Measurements from ENCODE around the gene BLTP3B.
A peak's percentile ranks its signal among the peaks of the same experiment; 100 is the strongest.

DNA sequence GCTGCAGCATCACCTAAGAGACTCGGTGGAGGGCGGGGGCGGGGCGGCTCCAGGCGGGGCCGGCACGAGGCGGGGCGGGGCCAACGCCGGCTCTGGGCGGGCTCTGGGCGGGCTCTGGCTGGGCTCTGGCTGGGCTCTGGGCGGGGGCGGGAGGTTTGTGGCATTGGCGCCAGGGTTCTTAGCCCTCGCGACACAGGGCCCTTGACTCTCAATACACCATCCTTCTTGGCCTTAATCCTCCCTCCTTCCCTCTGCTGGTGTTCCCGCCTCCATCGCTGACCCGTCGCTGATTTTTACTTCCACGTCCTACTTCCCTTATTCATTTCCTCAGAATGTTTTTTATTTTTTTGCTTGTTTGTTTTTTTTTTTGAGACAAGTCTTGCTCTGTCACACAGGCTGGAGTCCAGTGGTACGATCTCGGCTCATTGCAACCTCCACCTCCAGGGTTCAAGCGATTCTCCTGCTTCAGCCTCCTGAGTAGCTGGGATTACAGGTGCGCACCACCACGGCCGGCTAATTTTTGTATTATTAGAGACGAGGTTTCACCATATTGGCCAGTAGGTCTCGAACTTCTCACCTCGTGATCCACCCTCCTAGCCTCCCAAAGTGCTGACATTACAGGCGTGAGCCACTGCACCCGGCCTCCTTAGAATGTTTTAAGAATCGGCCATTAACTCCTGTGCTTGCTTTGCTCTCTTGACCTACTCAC lies at the start of gene BLTP3B:
- TF ChIP-seq, protein P1, sequence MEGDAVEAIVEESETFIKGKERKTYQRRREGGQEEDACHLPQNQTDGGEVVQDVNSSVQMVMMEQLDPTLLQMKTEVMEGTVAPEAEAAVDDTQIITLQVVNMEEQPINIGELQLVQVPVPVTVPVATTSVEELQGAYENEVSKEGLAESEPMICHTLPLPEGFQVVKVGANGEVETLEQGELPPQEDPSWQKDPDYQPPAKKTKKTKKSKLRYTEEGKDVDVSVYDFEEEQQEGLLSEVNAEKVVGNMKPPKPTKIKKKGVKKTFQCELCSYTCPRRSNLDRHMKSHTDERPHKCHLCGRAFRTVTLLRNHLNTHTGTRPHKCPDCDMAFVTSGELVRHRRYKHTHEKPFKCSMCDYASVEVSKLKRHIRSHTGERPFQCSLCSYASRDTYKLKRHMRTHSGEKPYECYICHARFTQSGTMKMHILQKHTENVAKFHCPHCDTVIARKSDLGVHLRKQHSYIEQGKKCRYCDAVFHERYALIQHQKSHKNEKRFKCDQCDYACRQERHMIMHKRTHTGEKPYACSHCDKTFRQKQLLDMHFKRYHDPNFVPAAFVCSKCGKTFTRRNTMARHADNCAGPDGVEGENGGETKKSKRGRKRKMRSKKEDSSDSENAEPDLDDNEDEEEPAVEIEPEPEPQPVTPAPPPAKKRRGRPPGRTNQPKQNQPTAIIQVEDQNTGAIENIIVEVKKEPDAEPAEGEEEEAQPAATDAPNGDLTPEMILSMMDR (IDR thresholded peaks at IDR 0.05) = no peak
- TF ChIP-seq YY1 (IDR thresholded peaks at IDR 0.05; ENCODE audit: low read depth) = no peak
- TF ChIP-seq ZBTB33 (IDR thresholded peaks at IDR 0.05; ENCODE audit: borderline replicate concordance, low read depth) = no peak
- no peak for TF ChIP-seq USF2 (IDR thresholded peaks at IDR 0.05; ENCODE audit: borderline replicate concordance, low read depth, low read length)
- TF ChIP-seq CHD2 (IDR thresholded peaks at IDR 0.05; ENCODE audit: low read length, partially characterized antibody) = no peak
- TF ChIP-seq POLR2AphosphoS5 (IDR thresholded peaks at IDR 0.05; ENCODE audit: low read depth, low read length) = peak; percentile 59
- no peak for TF ChIP-seq EP300 (IDR thresholded peaks at IDR 0.05; ENCODE audit: borderline replicate concordance in 1 of 2, low read depth in 1 of 2, low read length in 1 of 2)
- TF ChIP-seq NFIC (IDR thresholded peaks at IDR 0.05; ENCODE audit: borderline replicate concordance) = no peak
- TF ChIP-seq, protein P2, sequence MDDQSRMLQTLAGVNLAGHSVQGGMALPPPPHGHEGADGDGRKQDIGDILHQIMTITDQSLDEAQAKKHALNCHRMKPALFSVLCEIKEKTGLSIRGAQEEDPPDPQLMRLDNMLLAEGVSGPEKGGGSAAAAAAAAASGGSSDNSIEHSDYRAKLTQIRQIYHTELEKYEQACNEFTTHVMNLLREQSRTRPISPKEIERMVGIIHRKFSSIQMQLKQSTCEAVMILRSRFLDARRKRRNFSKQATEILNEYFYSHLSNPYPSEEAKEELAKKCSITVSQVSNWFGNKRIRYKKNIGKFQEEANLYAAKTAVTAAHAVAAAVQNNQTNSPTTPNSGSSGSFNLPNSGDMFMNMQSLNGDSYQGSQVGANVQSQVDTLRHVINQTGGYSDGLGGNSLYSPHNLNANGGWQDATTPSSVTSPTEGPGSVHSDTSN (IDR thresholded peaks at IDR 0.05) = no peak
- TF ChIP-seq RCOR1 (IDR thresholded peaks at IDR 0.05; ENCODE audit: low read length) = no peak
- TF ChIP-seq RAD21 (IDR thresholded peaks at IDR 0.05; ENCODE audit: low read length) = no peak
- TF ChIP-seq GABPA (IDR thresholded peaks at IDR 0.05; ENCODE audit: low read depth) = no peak
- no peak for TF ChIP-seq RFX5 (IDR thresholded peaks at IDR 0.05; ENCODE audit: low read length)

Measured in SK-N-SH (cell line).